HG03139 (cell line): Measurements from ENCODE around the gene INMT.
A peak's percentile ranks its signal among the peaks of the same experiment; 100 is the strongest.

Experiments
- ATAC-seq: cut with Tn5 transposase; IDR thresholded peaks from one replicate; pipeline ENCODE4 v1.9.1; 2021; ENCODE audit not compliant: unreplicated experiment

INMT gene

DNA sequence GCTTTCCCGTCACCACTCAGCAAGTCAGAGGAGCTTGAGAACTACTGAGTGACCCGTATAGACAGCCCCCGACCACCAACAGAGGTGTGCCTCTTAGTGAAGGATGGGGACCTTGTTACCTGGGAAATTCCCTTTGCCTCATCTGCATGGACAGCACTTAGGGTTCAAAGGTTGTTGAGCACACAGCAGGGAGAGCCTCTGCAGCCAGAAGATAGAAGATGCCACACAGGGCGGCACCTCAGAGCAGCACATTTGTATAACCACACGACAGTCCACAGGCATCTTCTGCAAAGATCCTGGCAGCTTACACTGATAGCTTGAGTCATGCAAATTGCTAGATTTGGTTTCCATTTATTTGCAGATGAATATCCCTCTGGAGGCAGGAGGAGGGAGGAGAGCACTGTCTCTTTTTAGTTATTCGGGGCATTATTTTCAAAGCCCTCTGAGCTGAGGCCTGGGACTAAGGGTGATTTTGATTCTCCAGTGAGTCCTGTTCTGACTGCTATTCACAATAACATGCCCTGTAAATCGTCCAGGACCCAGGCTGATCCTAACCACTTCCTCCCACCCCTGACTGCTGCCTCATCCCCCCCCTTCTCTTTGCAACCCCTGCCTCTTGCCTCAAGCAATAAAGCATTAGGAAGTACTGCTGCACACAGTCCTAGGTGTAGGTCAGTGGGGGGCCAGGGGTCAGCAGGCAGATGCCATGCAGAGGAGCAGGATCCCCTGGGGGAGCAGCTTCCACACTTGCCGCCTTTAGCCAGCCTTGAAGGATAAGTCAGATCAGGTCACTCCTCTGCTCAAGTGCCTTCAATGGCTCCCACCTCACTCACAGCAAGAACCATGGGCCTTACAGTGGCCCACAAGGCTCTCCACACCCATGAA lies 24.6 kb upstream of the INMT start:
- ATAC-seq: peak; percentile 58

DNA sequence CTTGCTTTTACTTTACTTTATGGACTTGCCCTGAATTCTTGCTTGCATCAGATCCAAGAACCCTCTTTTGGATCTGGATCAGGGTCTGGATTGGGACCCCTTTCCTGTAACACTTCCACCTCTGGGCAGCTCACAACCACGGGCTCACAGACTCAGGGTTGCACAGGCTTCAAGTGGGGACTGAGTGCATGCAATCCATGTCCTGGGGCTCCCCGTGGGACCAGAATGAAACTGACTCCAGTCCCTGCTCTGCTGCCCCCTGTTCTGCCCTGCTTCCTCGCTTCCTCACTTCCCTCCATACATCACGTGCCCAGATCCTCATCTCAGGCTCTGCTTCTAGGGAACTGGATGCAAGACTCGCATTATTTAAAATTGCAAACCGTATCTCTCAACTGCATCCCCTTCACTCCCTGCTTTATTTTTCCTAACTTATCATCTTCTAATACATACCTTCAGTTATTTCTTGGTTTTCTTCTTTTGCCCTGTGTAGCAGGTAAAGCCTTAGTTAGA lies 23.3 kb upstream of the INMT start:
- ATAC-seq: no peak

DNA sequence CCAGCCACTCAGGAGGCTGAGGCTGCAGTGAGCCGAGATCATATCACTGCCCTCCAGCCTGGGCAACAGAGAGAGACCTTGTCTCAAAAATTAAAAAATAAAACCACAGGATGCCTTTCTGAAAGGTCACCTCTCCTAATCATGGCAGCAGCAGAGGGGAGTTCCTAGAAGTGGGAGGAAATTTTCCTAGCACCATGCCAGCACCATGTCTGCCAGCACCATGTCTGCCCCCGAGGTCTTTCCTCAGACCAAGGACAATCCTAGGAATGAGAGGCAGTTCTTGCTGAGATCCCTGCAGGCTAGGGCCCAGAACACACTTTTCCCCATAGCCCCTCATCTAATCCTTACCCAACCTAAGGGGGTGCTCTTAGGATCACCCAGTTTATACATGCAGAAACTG lies 22.3 kb upstream of the INMT start:
- no peak for ATAC-seq

DNA sequence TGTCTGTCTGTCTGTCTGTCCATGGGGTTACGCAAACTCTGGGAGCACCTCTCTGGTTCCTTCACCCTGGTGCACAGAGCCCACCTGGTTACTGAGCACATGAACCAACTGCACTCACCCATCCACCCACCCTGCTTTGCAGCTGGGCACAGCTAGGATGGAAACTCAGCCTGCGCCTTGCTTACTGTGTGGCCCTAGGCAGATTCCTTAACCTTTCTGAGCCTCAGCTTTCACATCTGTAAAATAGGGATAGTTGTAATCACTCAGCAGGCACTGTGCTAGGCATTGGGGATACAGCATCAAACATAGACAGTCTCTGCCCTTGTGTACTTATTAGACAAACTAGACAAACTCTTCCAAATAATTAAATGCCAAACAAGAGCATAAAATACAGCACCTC lies 21.8 kb upstream of the INMT start:
- no peak for ATAC-seq

DNA sequence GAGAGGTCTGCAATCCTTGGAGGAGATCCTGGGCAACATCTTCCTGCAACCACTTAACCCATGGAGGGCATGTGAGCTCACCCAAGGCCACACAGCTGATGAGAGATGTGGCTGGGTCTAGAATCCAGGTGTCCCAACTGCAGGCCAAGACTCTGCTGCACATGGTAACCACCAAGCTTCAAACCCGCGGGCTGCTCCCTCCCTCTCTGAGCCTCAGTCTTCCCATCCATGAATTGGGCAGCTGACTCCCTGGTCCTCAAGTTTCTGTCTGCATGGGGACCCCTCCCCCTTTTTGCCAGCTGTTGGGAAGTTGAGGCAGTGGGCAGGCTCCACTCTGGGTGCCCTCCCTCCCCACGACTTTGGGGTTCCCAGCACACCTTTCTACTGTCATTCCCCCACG lies 20.9 kb upstream of the INMT start:
- no peak for ATAC-seq

DNA sequence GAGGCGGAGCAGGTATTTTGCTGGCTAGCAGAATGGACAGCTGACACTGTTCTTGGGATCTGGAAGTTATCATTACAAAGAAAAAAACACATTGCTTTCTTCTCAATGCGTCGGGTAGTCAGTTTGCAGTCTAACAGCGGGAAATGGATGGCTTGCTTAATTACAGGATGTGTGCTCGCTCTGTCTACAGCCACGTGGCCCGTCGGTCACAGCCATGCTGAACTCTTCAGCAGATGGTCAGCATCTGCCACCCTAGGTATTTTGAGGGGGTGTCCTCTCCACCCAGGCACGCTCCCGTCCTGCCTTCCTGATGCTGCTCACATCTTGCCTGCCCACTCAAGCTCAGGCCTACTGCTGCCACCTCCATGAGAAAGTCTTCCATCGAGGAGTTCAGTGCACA lies 20.4 kb upstream of the INMT start:
- no peak for ATAC-seq

DNA sequence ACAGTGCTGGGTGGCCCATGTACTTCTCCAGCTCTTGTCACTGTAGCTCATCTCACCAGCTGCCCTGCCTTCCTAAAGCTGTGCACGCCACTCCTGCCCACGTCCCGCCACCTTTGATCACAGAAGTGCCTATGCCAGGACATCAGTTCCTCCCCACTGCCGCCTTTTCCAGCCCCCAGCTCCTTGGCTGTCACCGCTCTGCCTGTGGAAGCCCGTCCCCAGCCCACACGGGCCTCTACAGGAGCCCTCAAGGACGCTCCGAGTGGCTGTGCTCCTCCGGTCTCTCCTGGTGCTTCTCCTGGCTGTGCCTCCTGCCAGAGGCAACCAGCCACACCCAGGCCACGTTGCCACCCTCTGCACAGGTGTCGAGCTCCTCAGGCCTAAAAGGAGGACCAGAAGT lies 19.3 kb upstream of the INMT start:
- no peak for ATAC-seq

DNA sequence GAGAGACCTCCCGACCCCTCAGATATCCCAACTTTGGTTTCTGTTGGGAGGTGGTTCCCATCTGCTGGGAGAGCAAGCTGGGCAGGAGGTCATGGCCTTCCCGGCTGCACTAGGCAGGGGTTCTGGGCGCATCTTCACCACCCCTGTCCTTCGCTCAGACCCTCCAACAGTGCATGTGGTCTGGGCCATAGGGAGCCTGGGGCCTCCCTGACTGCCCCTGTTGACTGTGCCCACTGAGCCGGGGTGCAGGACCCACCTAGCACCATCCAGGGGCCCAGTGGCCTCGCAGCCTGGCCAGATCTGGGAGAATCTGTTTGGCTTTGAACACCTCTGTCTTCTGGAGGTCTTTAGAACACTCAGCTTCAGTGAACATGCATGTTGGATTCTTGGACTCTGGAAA lies 18.7 kb upstream of the INMT start:
- no peak for ATAC-seq

DNA sequence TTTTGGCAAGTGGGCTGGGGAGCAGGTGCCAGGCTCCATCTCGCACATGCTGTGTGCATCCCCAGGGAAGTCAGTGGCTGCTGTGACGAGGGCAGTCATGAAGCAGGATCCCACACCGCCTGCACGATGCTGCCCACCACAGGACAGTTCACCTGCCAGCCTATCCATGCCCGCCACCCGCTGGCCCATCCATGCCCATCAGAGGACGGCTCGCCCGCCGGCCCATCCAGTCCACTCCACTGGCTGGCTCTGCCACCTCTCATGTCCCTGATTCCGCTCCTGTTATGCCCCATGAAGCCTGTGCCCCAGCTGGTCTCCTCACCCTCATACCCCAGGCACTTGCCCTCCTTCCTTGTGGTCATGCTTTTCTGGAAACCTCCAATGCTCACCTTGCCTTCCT lies 18.2 kb upstream of the INMT start:
- ATAC-seq: no peak

DNA sequence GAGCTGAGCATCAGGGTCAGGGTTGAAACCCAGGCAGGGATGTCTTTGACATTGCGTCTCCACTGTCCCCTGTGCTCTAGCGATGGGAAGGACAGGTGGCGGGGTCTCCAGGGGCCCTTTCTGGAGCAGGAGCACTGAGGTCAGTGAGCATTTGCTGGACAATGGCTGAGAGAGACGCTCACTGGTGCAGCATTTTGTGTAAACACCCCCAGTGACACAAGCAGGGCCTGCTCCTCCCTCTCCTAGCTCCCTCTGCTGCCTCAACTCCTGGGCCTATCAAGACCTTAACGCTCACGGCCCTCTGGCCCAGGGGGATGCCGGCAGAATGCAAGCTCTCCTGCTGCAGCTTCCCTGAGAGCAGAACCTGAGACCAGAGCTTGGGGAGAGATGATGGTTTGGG lies 17.4 kb upstream of the INMT start:
- no peak for ATAC-seq

DNA sequence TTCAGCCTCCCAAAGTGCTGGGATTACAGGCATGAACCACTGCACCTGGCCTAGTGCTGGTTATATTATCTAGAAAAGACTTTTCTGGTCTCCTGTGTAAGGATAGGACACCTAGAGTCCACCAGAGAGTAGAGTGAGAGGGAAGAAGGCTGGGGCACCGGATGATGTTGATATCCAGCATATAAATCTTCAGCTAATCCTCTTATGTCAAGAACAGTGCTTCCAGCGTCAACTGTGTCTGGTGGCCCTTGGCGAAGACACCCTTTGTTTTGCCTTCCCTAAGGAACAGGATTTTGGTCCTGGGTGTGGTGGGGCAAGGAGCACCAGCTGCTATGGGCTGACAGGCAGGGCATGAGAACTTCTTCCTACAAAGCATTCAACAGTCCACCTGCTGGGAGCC lies 16.3 kb upstream of the INMT start:
- no peak for ATAC-seq

DNA sequence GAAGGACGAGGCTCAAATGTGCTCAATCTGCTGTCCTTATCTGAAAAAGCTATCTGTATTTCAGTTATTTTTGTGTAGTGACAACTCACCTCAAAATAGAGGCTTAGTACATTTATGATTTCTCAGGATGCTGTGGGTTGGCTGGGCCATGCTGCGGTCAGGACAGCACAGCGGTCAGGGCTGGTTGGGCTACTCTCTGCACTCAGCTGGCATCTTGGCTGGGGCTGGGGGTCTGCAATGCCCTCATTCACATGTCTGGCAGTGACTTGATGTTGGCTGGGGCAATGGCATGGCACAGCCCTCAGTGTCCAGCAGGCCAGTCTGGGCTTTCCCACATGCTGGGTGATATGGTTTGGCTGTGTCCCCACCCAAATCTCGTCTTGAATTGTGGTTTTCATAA lies 15.6 kb upstream of the INMT start:
- ATAC-seq: no peak

DNA sequence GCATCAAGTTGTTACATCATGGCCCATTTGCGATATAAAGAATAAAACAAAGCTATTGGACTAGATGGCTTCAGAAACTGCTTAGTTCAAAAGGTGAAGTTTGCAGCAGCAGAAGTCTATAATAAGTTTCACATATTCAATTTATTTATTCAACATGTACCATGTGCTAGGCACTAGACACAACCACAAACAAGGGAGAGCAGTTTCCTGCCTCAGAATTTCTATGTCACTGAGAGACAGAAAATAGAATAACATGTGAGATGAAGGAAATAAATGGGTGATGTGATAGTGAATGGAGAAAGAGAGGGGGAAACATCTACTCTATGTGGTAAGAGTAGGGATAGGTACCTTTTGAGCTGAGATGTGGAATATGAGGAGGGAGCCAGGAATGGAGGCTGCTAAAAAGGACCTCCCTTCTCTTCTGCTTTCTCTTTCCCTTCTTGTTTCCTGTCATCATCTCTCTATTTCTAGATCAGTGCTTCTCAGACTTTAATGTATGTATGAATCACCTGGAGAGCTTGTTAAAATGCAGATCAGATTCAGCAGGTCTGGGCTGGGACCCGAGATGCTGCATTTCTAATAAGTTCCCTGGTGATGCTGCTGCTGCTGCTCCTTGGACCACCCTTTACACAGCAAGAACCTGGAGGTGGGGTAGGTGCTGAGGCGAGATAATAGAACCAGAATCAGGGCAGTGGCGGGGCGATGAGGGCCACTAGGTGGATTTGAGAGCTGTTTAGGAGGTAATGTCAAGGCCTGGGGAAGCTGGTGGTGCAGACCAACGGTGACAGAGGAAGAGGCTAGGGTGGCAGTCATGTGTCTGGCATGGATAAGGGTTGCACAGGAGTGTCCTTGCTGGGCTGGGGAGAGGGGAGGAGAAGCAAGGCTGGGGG lies 13.7 kb upstream of the INMT start:
- ATAC-seq: no peak

DNA sequence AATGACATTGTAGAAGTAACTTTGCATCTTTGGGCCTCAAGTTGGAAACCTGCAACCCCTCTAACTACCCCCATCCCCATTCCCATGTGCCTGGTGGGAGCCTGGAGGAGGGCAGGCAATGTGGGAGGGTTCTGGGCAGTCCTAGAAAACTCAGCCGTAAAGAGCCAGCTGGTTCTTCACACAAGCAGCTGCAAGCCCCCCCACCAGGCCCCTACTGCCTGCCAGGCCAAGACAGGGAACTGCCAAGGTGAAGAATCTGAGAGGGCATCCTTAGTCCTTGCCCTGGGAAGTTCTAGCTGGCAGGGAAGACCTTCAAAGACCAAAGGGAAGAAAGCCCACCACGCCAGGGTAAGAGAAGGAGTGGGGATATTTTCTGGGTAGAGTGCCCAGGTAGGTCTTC lies 12.2 kb upstream of the INMT start:
- no peak for ATAC-seq

DNA sequence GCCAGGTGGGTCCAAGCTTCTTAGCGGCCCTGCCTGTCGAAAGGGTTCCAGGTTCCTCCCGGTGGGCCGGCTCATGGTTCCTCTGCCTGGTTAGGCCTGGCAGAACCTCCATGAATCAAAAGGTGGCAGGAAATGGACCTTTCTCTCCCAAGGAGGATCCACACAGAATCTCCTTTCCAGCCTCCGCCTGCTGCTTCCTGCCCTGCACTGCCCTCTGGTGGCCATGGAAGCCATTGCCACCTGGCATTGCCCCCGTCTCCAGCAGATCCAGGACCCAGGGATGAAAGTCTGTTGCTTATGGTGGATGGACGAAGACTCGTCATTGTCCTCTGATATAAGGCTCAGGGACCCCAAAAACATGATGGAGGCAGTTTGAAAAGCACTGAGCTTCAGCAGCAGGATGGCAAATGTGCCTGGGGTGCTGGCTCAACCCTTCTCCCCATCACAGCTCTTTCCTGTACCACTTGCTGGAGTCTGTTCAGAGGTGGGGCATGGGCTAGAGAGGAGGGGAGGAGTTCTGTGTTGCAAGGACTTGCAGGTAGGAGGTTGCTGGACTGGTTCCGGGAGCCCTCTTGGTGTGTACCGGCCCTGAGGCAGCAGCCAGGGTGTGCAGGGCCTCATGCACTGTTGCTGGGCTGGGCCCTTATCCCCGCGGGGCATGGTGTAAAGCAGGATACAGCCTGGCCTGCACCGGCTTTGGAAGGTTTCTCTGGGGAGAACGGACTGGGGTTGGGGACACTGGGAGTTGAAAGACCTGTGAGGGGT lies 11.3 kb upstream of the INMT start:
- ATAC-seq: no peak

DNA sequence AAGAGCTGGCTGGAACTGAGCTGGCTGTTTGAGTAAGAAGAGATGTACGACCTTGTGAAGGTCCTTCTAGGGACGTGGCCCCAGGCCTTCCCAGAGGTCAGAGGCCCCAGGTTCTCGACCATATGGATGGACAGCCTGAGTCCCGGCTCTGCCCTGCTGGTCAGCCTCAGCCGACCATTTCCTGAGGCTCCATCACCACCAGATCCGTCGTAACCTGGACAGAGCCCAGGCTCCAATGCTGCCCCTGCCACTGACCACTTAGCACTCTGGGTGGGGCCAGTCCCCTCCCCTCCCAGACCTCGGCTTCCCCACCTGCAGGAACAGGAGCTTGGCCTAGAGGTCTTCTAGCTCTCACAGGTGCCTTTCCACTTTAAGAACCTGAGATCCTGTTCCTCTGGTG lies 10.6 kb upstream of the INMT start:
- ATAC-seq: no peak

DNA sequence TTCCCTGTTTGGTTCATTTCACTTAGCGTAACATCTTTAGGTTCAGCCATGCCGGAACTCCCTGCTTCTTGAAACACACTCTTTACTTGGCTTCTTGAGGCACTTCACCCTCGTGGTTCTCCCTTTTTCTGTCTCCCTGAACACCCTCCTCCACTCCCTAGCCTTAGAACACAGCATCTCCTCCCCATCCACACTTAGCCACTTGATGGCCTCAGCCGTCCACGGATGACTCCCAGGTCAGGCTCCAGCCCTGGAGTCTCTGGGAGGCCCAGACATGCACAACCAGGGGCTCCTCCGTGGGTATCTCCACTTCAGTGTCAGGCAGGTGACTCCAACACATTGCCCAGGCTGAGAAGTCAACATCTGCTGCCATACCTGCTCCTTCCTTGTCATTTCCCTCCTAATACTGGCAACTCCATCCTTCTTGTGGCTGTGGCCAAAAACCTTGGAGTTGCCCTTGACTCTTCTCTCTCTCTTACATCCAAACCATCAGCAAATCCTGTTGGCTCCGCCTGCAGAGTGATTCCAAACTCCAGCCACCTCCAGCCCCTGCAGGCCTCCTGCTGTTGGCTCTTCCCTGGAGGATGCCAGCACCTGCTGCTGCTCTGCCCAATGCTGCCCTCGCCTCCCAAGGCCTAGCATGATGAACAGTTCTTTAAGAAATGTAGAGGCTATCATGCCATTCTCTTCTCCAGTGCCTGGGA lies 8.4 kb upstream of the INMT start:
- ATAC-seq: no peak

DNA sequence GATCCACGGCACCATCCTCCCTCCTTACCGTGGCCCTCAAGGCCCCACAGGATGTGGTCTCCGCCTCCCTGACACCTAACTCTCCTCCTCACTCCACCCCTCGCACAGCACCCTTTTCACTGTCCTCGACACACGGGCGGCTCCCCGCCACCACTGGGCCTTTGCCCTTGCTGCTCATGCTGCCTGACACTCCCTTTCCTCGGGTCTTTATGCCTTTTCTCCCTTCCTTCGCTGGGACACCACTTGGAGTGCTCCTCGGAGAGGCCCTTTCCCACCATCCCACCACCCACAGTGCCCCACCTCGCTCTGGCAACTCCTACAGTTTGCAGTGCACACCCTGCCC lies 7.9 kb upstream of the INMT start:
- no peak for ATAC-seq

DNA sequence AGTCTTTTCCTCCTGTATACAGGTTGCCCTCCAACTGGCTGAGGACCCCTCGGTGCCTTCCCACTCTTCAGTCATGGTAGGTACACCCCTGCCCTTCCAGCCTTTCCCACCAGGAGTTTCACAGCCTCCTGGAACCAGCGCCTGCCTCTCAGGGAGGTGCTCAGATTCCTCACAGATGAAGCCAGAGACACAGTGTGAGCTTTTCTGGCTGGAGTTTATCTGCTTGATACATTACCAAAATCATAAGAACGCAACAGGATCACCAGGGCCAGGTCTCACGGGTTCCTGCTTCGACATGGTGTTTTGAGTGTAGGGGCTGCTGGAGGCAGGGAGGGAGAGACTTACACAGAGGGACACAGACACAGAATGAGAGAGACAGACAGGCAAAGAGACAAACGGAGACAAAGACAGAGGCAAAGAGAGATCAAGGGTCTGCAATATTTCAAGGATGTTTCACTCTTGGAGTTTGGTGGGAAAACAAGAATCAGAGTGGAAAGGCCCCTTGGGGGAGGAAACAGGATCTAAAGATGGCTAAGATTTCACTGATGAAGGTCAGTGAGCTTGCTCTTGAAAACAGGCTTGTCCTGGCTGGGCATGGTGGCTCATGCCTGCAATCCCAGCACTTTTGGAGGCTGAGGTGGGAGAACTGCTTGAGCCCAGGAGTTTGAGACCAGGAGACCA lies 6.5 kb upstream of the INMT start:
- ATAC-seq: no peak

DNA sequence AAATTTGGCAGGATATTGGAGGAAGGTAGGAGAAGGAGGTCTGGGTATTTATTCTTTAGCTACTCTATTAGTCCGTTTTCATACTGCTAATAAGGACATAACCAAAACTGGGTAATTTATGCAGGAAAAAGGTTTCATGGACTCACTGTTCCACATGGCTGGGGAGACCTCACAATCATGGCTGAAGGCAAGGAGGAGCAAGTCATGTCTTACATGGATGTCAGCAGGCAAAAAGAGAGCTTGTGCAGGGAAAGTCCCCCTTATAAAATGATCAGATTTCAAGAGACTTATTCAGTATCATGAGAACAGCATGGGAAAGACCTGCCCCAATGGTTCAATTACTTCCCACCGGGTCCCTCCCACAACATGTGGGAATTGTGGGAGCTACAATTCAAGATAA lies 1.9 kb upstream of the INMT start:
- no peak for ATAC-seq
